MM.1S (cell line): ENCODE results near the gene DCST1.

Source experiments
- CTCF ChIP-seq: fragments of 300-600 bp; sonication (generic); IDR thresholded peaks from 2 replicates; pipeline ENCODE4 v1.5.1; 2016; ENCODE audit warnings: antibody characterized with exemption, low read length, mixed read lengths
- EZH2 ChIP-seq: fragments of 300-600 bp; sonication (generic); optimal IDR thresholded peaks from 2 replicates; pipeline ENCODE3; 2017; ENCODE audit warnings: low read depth, mild to moderate bottlenecking, antibody characterized with exemption, low read length, mixed read lengths
- EZH2phosphoT487 ChIP-seq: fragments of 300-600 bp; sonication (generic); IDR thresholded peaks from 2 replicates; pipeline ENCODE4 v1.6.1; 2018; ENCODE audit warnings: antibody characterized with exemption, low read length

GRCh38 chr1:155060736-155061135 lies 27.1 kb downstream of the DCST1 start:
- TF ChIP-seq EZH2 (no peak), CTCF (no peak), EZH2phosphoT487 (no peak)
